AG09309 (cell line): Measurements from ENCODE around the gene TMEM135.

Experiments
- DNase-seq: peaks from one replicate; pipeline ENCODE4 v3.0.0-alpha.2; 2010; ENCODE audit warnings: low read depth
- H3K4me3 ChIP-seq: 2 replicates; pipeline ENCODE4 v1.5.1; 2011; ENCODE audit warnings: mild to moderate bottlenecking, low read depth, low read length, moderate library complexity; ENCODE audit not compliant: control insufficient read depth
- CTCF ChIP-seq: IDR thresholded peaks from 2 replicates; pipeline ENCODE4 v1.5.1; 2011; ENCODE audit warnings: mild to moderate bottlenecking, low read depth, low read length, inconsistent platforms; ENCODE audit not compliant: insufficient read depth, control insufficient read depth; ENCODE audit errors: missing control alignments

TMEM135 gene

GRCh38 chr11:87355596-87355995 lies 317.9 kb downstream of the TMEM135 start:
- TF ChIP-seq CTCF = no peak
- DNase-seq = no peak

GRCh38 chr11:87356428-87356827 lies 318.7 kb downstream of the TMEM135 start:
- no peak for DNase-seq
- H3K4me3 ChIP-seq = no peak overlapping the region
- no peak for TF ChIP-seq CTCF

More at GRCh38 chr11:87355596-87355995, 317.9 kb downstream of the TMEM135 start:
- no peak overlapping the region for H3K4me3 ChIP-seq

- DNase-seq = no peak
- no peak for TF ChIP-seq CTCF
- H3K4me3 ChIP-seq = no peak overlapping the region
These were observed 320.7 kb downstream of the TMEM135 start for GRCh38 chr11:87358461-87358860.

- no peak for TF ChIP-seq CTCF
- no peak overlapping the region for H3K4me3 ChIP-seq
- no peak for DNase-seq
These were observed 321.7 kb downstream of the TMEM135 start for GRCh38 chr11:87359401-87359800.

- H3K4me3 ChIP-seq = no peak overlapping the region
- no peak for DNase-seq
- no peak for TF ChIP-seq CTCF
These were observed 324.2 kb downstream of the TMEM135 start for GRCh38 chr11:87361891-87362290.

- DNase-seq = no peak
- no peak overlapping the region for H3K4me3 ChIP-seq
- no peak for TF ChIP-seq CTCF
These were observed 328.6 kb downstream of the TMEM135 start for GRCh38 chr11:87366346-87366745.
